Sigmoid colon (tissue), 7 donors: ENCODE measurements around the gene NTPCR. TPM values are rescaled to one million over a fixed set of nuclear protein-coding genes. Genes with fewer than 3 reads are reported as not detected.

Source experiments
- DNase-seq: peaks from one replicate; pipeline ENCODE4 v3.0.0-alpha.2; 2019
- H3K27ac ChIP-seq, 4 donors: fragments of 200-600 bp; sonication (generic); one replicate each; pipeline ENCODE4 v1.5.1; 2016 to 2019; ENCODE audit warnings: mild to moderate bottlenecking in 1 of 4
- H3K27me3 ChIP-seq, 3 donors: fragments of 200-600 bp; sonication (generic); one replicate each; pipeline ENCODE4 v1.5.1; 2019; ENCODE audit warnings: mild to moderate bottlenecking in 1 of 3
- H3K36me3 ChIP-seq, 4 donors: fragments of 200-600 bp; sonication (generic); one replicate each; pipeline ENCODE4 v1.5.1; 2016 to 2019
- H3K4me1 ChIP-seq, 4 donors: fragments of 200-600 bp; sonication (generic); one replicate each; pipeline ENCODE4 v1.5.1; 2017 to 2019
- H3K4me3 ChIP-seq, 4 donors: fragments of 200-600 bp; sonication (generic); one replicate each; pipeline ENCODE4 v1.5.1; 2017 to 2019; ENCODE audit warnings: mild to moderate bottlenecking in 2 of 4, moderate library complexity in 1 of 4
- H3K9me3 ChIP-seq, 4 donors: fragments of 200-600 bp in 3 of 4; sonication (generic) in 3 of 4; one replicate each; pipeline versions ENCODE4 v1.5.1 to v1.6.1; 2013 to 2019
- CTCF ChIP-seq, 4 experiments: fragments of 450-650 bp in 3 of 4; fragments of 200-600 bp in 1 of 4; IDR thresholded peaks; one replicate each; pipeline ENCODE4 v1.5.1; 2016 to 2019; ENCODE audit warnings: antibody characterized with exemption in 4 of 4, mild to moderate bottlenecking in 3 of 4, moderate library complexity in 2 of 4
- EP300 ChIP-seq, 4 donors: sonication (generic); formaldehyde crosslinking; IDR thresholded peaks; one replicate each; pipeline ENCODE4 v1.6.1; 2017; ENCODE audit warnings: antibody characterized with exemption in 4 of 4
- POLR2A ChIP-seq, 2 donors: fragments of 450-650 bp; IDR thresholded peaks; one replicate each; pipeline ENCODE4 v1.6.1; 2016; ENCODE audit warnings: antibody characterized with exemption in 2 of 2, mild to moderate bottlenecking in 2 of 2, moderate library complexity in 2 of 2
- POLR2AphosphoS5 ChIP-seq, 4 donors: sonication (generic); formaldehyde crosslinking; IDR thresholded peaks; one replicate each; pipeline ENCODE4 v1.6.1; 2017; ENCODE audit warnings: antibody characterized with exemption in 4 of 4
- WGBS, 2 donors: extraction: QIAGEN DNeasy Blood & Tissue Kit; methylation state at CpG; one replicate each; pipeline ENCODE4 v1.1.7; 2013; 5-methylcytosine and 5-hydroxymethylcytosine counted together
- intact Hi-C: fragments of 100-400 bp; cut with DNase I; formaldehyde crosslinking; loops from one replicate; pipeline ENCODE4 v1.15.1; 2023
- polyA plus RNA-seq, 3 donors: library from polyadenylated mRNA; stranded (reverse); fragments of 200-250 nt; gene quantifications; one replicate each; pipeline ENCODE4 v1.2.3, GENCODE V29; 2013
- total RNA-seq, 4 donors: library from RNA; depleted of rRNA; stranded (reverse); fragments of >200 nt; gene quantifications; one replicate each; pipeline ENCODE4 v1.1.0, GENCODE V29; 2016
- donor health status: healthy with polysubstance abuse.
- donor health status: Bipolar disorder and iron deficiency.
- donor health status: healthy.

Gene NTPCR
- total and polyA plus RNA-seq, 7 donors, result 20.5 to 100 (median 43.2) TPM

GRCh38 chr1:232970508-232970907 is 20.1 kb downstream of the NTPCR start:
- 74 to 86% methylated on average over 4 of the region's 4 CpGs for WGBS, 2 donors
- Histone ChIP-seq H3K4me1 (peaks cover 0 to 9% (median 4%) of the 10 kb centered on the region in 4 donors), H3K9me3 (peaks cover 0 to 3% (median 0%) of the 10 kb centered on the region in 4 donors), H3K27ac (no peak overlapping the region), H3K36me3 (peaks cover 6 to 59% (median 18%) of the 10 kb centered on the region in 4 donors), H3K27me3 (no peaks in the 10 kb centered on the region), H3K4me3 (no peak overlapping the region)
- intact Hi-C loops, result no loop called here
- DNase-seq, result no peak
- TF ChIP-seq CTCF (IDR thresholded peaks at IDR 0.05) (no peak), POLR2A (IDR thresholded peaks at IDR 0.05) (no peak), POLR2AphosphoS5 (IDR thresholded peaks at IDR 0.05) (no peak), EP300 (IDR thresholded peaks at IDR 0.05) (no peak)

GRCh38 chr1:232973652-232974611 is 23.5 kb downstream of the NTPCR start:
- no peak for DNase-seq
- peaks cover 6 to 65% (median 17%) of the 10 kb centered on the region in 4 donors for H3K36me3 ChIP-seq
- peaks cover 0 to 3% (median 0%) of the 10 kb centered on the region in 4 donors for H3K9me3 ChIP-seq
- no peak overlapping the region for H3K27ac ChIP-seq
- H3K4me1 ChIP-seq, result peaks cover 0 to 5% (median 2%) of the 10 kb centered on the region in 4 donors
- no peak overlapping the region for H3K4me3 ChIP-seq
- no peak for TF ChIP-seq CTCF (IDR thresholded peaks at IDR 0.05)
- TF ChIP-seq POLR2AphosphoS5 (IDR thresholded peaks at IDR 0.05), result no peak
- no peak for TF ChIP-seq EP300 (IDR thresholded peaks at IDR 0.05)
- no peak for TF ChIP-seq POLR2A (IDR thresholded peaks at IDR 0.05)
- WGBS, 2 donors, result 86 to 92% methylated on average over 2 of the region's 2 CpGs
- H3K27me3 ChIP-seq, result no peaks in the 10 kb centered on the region
- intact Hi-C loops, result no loop called here

GRCh38 chr1:232974971-232975370 is 24.6 kb downstream of the NTPCR start:
- H3K27ac ChIP-seq, result no peak overlapping the region
- WGBS, 2 donors, result 97 to 99% methylated on average over 3 of the region's 3 CpGs
- intact Hi-C loops, result no loop called here
- TF ChIP-seq EP300 (IDR thresholded peaks at IDR 0.05) (no peak), POLR2AphosphoS5 (IDR thresholded peaks at IDR 0.05) (no peak), POLR2A (IDR thresholded peaks at IDR 0.05) (no peak), CTCF (IDR thresholded peaks at IDR 0.05) (no peak)
- DNase-seq, result no peak
- H3K36me3 ChIP-seq, result peaks cover 5 to 65% (median 17%) of the 10 kb centered on the region in 4 donors
- H3K9me3 ChIP-seq, result peaks cover 0 to 3% (median 0%) of the 10 kb centered on the region in 4 donors
- H3K4me1 ChIP-seq, result peaks cover 0 to 5% (median 2%) of the 10 kb centered on the region in 4 donors
- H3K27me3 ChIP-seq, result no peaks in the 10 kb centered on the region
- no peak overlapping the region for H3K4me3 ChIP-seq

- Histone ChIP-seq H3K4me3 (no peak overlapping the region), H3K27ac (no peak overlapping the region), H3K4me1 (peaks cover 0 to 5% (median 2%) of the 10 kb centered on the region in 4 donors), H3K9me3 (peaks cover 0 to 3% (median 0%) of the 10 kb centered on the region in 4 donors), H3K27me3 (no peaks in the 10 kb centered on the region), H3K36me3 (peaks cover 0 to 33% (median 4%) of the 10 kb centered on the region in 4 donors)
- DNase-seq, result no peak
- intact Hi-C loops, result no loop called here
- TF ChIP-seq EP300 (IDR thresholded peaks at IDR 0.05), result no peak
- TF ChIP-seq POLR2A (IDR thresholded peaks at IDR 0.05), result no peak
- no peak for TF ChIP-seq POLR2AphosphoS5 (IDR thresholded peaks at IDR 0.05)
- TF ChIP-seq CTCF (IDR thresholded peaks at IDR 0.05), result no peak
- 51 to 79% methylated on average over 8 of the region's 8 CpGs for WGBS, 2 donors
These were observed 27.8 kb downstream of the NTPCR start for GRCh38 chr1:232978091-232978634.
